ENCODE results near the gene CCDC201.

CCDC201 gene

DNA sequence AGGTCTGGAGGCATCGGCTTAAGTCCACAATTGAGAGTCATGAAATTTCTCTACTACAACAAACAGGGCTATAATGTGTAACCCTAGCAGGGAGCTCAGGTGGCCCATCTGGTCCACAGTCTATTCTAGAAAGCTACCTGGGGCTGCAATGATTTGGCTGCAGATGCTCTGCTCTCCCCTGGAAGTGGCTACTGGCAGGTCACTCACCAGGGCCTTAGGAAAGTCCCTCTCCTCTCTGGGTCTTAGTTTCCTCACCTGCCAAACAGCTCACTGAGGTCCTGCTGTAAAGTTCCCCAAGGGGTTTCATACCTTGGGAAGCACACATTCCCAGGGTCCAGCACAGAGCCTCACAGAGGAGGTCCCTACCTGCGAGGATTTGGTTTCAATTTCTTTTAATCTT, 45.7 kb upstream of the CCDC201 start:
- no peak for DNase-seq (ENCODE audit: low read depth)
- TF ChIP-seq, protein P1, sequence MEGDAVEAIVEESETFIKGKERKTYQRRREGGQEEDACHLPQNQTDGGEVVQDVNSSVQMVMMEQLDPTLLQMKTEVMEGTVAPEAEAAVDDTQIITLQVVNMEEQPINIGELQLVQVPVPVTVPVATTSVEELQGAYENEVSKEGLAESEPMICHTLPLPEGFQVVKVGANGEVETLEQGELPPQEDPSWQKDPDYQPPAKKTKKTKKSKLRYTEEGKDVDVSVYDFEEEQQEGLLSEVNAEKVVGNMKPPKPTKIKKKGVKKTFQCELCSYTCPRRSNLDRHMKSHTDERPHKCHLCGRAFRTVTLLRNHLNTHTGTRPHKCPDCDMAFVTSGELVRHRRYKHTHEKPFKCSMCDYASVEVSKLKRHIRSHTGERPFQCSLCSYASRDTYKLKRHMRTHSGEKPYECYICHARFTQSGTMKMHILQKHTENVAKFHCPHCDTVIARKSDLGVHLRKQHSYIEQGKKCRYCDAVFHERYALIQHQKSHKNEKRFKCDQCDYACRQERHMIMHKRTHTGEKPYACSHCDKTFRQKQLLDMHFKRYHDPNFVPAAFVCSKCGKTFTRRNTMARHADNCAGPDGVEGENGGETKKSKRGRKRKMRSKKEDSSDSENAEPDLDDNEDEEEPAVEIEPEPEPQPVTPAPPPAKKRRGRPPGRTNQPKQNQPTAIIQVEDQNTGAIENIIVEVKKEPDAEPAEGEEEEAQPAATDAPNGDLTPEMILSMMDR (conservative IDR thresholded peaks at IDR 0.05; ENCODE audit: low read length), result no peak
- H3K4me3 ChIP-seq (ENCODE audit: low read length), result peak overlapping the region; percentile 92

DNA sequence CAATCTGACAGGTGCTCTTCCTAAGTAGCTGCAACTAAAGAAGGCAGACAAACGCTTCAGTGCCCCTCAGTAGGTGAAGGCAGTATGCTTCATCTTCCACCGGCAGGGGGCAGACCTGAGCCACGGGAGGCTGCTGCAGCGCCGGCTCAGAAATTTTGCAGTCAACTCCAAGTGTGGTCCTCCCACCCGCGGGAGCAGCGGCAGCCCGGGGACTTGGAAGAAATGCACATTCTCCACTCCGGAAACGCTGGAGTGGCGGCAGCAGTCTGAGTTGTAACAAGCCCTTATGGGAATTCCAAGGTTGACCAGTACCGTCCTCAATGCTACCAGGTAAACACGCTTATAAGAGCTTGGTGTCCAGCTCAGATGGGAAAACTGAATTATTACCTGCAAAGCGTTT, 44.8 kb upstream of the CCDC201 start:
- TF ChIP-seq, protein P1 (conservative IDR thresholded peaks at IDR 0.05; ENCODE audit: low read length), result peak; percentile 97
- peak overlapping the region; percentile 92 for H3K4me3 ChIP-seq (ENCODE audit: low read length)
- peak; percentile 81 for DNase-seq (ENCODE audit: low read depth)

DNA sequence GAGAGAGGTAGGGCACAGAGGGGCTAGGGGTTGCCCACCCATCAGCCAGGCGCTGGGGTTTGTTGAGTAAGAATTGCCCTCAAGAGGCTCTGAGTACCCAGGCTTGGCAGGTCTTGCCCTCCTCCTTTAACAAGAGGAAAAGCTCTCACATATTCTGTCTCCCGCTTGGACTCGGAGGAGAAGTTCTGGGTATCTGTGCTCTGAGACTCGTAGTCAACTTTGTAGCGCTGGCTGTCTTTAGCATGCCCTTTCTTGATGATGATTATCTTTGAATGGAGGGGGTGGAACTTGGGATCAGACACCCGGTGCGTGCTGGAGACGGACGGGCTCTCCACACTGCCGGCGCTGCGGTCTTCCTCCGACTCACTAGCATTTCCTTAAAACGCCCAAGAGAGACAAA, 44.2 kb upstream of the CCDC201 start:
- no peak for DNase-seq (ENCODE audit: low read depth)
- TF ChIP-seq, protein P1 (conservative IDR thresholded peaks at IDR 0.05; ENCODE audit: low read length), result no peak
- peak overlapping the region; percentile 92 for H3K4me3 ChIP-seq (ENCODE audit: low read length)

DNA sequence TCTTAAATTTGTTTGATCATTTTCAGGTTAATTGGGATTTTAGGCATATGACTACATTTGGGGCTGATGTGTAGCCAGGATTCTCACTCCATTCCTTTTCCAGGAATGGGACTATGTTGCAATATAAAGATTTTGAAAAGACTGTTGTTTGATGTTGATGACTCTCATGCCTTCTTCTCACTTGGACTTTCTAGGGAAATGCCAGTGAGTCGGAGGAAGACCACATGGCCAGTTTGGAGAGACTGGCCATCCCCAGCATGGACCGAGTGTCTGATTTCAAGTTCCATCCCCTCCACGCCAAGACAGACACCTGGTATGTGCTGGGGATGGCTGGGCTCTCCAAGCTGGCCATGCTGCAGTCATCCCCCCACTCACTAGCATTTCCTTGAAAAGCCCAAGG, 42.7 kb upstream of the CCDC201 start:
- DNase-seq (ENCODE audit: low read depth), result peak; percentile 64
- no peak overlapping the region for H3K4me3 ChIP-seq (ENCODE audit: low read length)
- TF ChIP-seq, protein P1 (conservative IDR thresholded peaks at IDR 0.05; ENCODE audit: low read length), result no peak

DNA sequence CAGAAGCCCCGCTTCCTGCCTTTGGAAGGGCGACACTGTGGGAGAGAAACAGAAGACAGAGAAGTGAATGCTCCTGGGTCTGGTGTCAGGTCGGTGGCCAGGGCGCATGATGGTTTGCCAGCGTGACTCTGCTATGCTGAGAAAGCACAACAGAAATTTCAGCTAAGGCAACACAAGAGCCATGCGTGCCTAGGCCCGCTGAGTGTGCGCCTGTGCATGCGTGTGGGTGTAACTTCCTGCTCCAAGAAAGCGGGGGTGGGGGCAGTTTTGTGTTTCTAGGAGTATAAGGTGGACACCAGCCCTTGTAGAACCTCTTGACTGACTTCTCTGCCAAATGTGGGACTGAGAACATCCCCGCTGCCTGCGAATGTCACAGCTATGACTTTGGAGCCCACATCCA, 42.0 kb upstream of the CCDC201 start:
- no peak for DNase-seq (ENCODE audit: low read depth)
- H3K4me3 ChIP-seq (ENCODE audit: low read length), result no peak overlapping the region
- TF ChIP-seq, protein P1 (conservative IDR thresholded peaks at IDR 0.05; ENCODE audit: low read length), result no peak

DNA sequence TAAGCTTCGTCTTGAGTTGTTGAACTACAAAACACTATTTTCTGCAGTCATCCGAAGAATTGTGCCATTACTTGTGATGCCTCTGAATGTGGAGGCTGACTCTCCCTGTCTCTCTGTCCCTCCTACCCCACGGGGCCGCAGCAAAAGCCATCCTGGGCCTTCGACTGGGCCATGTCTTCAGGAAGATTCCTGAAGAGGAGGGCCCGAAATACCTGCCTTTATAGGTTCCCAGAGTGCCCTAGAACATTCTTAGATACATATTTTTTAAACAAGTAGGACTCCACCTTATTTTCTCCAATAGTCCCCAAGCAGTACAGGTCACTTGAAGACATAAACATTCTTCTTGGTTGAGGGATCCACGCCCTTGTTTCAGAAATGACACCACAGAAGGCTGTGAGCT, 40.1 kb upstream of the CCDC201 start:
- H3K4me3 ChIP-seq (ENCODE audit: low read length), result no peak overlapping the region
- TF ChIP-seq, protein P1 (conservative IDR thresholded peaks at IDR 0.05; ENCODE audit: low read length), result no peak
- DNase-seq (ENCODE audit: low read depth), result no peak

DNA sequence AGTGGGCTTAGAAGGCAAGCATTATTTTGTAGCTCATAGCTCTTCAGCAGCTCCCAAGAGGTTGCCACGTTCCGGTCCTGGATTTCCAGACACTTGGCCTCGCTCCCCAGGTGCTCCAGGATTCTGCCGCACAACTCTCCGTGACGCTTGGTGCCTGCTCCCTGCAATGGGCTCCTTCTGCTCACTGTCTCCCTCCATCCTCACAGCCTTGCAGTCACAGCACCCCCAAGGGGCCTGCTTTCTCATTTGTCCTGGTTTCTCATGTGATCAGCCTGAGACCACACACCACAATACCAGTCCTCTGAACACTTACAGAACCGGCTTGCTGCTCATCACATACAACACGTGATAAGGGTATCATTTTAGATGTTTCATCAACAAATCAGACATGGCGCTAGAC, 38.4 kb upstream of the CCDC201 start:
- DNase-seq (ENCODE audit: low read depth), result peak; percentile 61
- H3K4me3 ChIP-seq (ENCODE audit: low read length), result no peak overlapping the region
- TF ChIP-seq, protein P1 (conservative IDR thresholded peaks at IDR 0.05; ENCODE audit: low read length), result no peak
